ENCODE results near the gene CR1L. TPM values are rescaled to one million over a fixed set of nuclear protein-coding genes. Genes with fewer than 3 reads are reported as not detected.

CR1L gene
- not detected in 2 replicates for total RNA-seq

GRCh38 chr1:207644852-207645634 lies at the start of gene CR1L:
Gene CR1L, plus strand, starts transcription at chr1:207645133. Its CDS starts 101 bp downstream, at chr1:207645234.

GRCh38 chr1:207751790-207752455 lies 107.0 kb downstream of the CR1L start, which contains the start of gene CD46:
Gene CD46, plus strand, starts transcription at chr1:207752054. Its CDS starts 159 bp downstream, at chr1:207752213.

Other genes with a start within 250 kb of the CR1L start
- not detected in 2 replicates for gene CR2, start 190.8 kb upstream of the CR1L start, total RNA-seq
- not detected in 2 replicates for gene CR1, start 149.0 kb upstream of the CR1L start, total RNA-seq
- 62.7 and 66.9 TPM in 2 replicates for gene CD46, start 106.9 kb downstream of the CR1L start, total RNA-seq